Omental fat pad (tissue), 4 donors: Measurements from ENCODE around the gene ABCA4. TPM values are rescaled to one million over a fixed set of nuclear protein-coding genes. Genes with fewer than 3 reads are reported as not detected.

Experiments used
- ATAC-seq: fragments of 150-250 bp; one replicate; pipeline ENCODE4 v1.9.1; 2016; ENCODE audit warnings: mild to moderate bottlenecking, moderate library complexity; ENCODE audit not compliant: low FRiP score
- DNase-seq: peaks from one replicate; pipeline ENCODE4 v3.0.0-alpha.2; 2019; ENCODE audit warnings: low spot score
- CTCF ChIP-seq, 3 donors: fragments of 450-650 bp; IDR thresholded peaks; one replicate each; pipeline ENCODE4 v1.5.1; 2016 to 2017; ENCODE audit warnings: antibody characterized with exemption in 3 of 3, mild to moderate bottlenecking in 3 of 3, moderate library complexity in 2 of 3
- total RNA-seq, 4 donors: library from RNA; depleted of rRNA; stranded (reverse); fragments of >200 nt; gene quantifications; one replicate each; pipeline ENCODE4 v1.1.0, GENCODE V29; 2016

The ABCA4 gene
- total RNA-seq, 4 donors from 2014 or later, result 0.37 to 0.79 (median 0.38) TPM; not detected in 1

- peak; percentile 75 for DNase-seq
- no peak for ATAC-seq
- TF ChIP-seq CTCF (IDR thresholded peaks at IDR 0.05), result no peak
These were observed 81.5 kb downstream of the ABCA4 start for GRCh38 chr1:94039514-94039870.

DNA sequence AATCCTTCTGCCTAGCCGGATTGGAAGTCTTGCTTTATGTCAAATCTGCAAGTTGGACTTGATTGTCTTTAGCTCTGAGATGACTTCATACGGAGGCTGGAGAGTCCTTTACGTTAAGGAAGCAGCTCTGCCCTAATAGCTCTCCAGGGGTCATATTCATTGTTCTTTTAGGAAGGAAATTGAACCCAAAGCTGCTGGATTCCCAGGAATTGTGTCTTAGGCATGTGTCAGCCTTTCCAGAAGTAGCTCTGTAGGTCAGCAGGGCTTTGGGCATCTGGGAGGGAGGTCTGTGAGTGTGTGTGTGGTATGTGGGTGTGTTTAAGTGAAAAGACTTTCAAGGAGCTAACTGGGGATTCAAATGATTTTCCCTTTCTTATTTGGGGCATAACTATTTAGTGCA, 82.4 kb downstream of the ABCA4 start:
- no peak for TF ChIP-seq CTCF (IDR thresholded peaks at IDR 0.05)
- no peak for DNase-seq
- ATAC-seq, result no peak

DNA sequence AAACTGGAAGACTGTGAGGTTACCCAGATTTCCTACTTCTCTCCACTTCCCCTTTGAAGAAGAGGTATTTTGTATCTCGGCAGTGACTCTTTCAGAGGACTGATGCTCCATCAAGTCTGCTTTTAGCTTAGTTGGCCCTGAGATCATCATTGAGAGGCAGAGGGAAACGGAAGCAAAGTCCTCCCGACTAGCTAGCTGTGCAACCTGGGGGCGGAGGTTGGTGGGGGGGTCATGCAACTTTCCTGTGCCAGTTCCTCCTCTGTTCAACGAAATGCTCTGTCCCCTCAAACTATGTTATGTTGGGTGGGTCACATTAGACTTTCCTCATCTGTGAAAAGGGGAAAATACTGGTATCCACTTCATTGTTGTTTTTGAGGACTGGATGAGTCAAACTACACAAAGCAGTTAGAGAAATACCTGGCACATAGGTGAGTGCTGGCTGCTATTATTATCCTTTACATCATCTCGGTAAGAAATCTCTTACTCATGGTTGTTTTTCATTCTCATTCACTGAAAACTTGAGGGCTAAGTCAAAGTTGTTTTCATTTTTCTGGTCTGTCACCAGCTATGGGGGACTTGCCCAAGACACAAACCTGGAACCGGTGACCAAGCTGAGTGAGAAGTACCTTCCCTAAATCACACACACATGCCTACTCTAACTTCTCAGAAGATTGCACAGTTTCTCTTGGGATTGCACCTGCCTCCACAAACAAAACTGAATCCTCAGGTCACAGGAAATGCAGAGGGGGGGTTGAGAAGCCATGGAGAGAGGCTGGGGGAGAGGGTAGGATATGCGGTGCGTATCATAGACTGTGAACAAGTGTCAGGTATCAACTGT, 83.3 kb downstream of the ABCA4 start:
- ATAC-seq, result no peak
- TF ChIP-seq CTCF (IDR thresholded peaks at IDR 0.05), result no peak
- no peak for DNase-seq

GRCh38 chr1:94036730-94037129, 84.2 kb downstream of the ABCA4 start:
- DNase-seq (no peak), ATAC-seq (peak; percentile 46)
- TF ChIP-seq CTCF (IDR thresholded peaks at IDR 0.05), result no peak

DNA sequence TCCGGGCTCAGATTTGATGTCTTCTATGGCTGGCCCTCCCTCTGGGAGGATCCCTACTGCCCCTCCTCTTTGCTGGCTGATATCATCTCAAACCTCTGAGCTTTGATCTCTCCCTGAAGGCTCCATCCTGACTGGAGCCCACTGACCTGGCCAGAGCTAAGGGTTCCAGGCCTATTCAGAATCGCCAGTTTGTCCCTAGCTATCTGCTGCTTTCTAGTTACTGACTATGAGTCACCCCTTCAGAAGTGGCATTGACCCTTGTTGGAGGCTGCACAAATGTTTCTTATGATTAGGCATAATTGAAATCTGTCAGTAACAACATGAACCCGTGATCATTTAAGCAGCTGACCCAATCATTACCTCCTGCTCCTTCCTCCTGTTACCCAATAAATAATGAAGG, 87.1 kb downstream of the ABCA4 start:
- DNase-seq (no peak), ATAC-seq (no peak)
- TF ChIP-seq CTCF (IDR thresholded peaks at IDR 0.05), result no peak

DNA sequence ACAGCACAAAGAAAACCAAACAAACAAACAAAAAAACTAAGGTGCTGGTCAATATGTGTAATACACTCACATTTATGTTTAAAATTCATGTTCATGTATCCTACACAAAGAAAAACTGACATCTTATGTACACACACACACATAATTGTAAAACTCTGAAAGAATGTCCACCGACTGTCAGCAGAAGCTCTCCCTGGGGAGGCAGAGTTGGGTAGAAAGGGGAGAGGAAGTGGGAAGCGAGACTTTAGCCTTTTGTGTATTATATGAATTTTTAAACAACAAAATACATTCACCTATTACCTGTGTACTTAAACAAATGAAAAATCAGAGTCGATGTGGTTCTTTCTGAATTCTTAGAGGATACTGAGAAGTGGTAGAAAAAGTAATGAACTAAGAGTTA, 88.3 kb downstream of the ABCA4 start:
- DNase-seq (no peak), ATAC-seq (no peak)
- TF ChIP-seq CTCF (IDR thresholded peaks at IDR 0.05), result no peak

DNA sequence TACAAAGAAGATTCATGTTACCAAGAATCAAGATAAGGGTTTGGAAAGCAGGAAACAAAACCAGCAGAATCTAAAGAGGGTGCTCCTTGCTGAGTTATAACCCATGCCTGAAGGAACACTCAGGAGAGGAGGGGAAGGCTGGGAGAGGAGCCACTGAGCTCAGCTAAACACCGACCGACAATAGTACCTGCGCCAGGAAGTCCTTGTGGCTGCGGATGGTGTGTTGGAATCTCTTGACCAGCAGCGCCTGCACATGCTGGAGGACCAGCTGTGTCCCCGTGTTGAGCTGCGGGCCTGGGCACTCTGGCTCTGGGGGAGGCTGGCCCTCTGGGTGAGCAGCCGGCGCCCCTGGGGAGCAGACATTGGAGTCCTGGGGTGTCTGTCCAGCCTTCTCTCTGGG, 89.4 kb downstream of the ABCA4 start:
- no peak for TF ChIP-seq CTCF (IDR thresholded peaks at IDR 0.05)
- ATAC-seq (no peak), DNase-seq (no peak)
